Activated B cell treated with CpG ODN at 0.5 μM for 24 hours (primary cell): Measurements from ENCODE around the gene ZNF566. TPM values are rescaled to one million over a fixed set of nuclear protein-coding genes. Genes with fewer than 3 reads are reported as not detected.

Source experiments
- ATAC-seq: fragments of 200-7000 bp; cut with Tn5 transposase; one replicate; pipeline ENCODE4 v1.10.0; 2021; ENCODE audit warnings: low read depth, mild to moderate bottlenecking, moderate library complexity
- CTCF ChIA-PET: fragments of 350-600 bp; sonication (Branson Sonifier 250); formaldehyde crosslinking; loops from one replicate; lab custom pipeline; 2021; ENCODE audit warnings: antibody characterized with exemption; lab: Charles Lee
- POLR2A ChIA-PET: fragments of 350-600 bp; sonication (Branson Sonifier 250); formaldehyde crosslinking; loops from one replicate; lab custom pipeline; 2021; ENCODE audit warnings: antibody characterized with exemption; lab: Charles Lee
- DNase-seq: peaks from one replicate; pipeline ENCODE4 v3.0.0; 2022
- H3K27ac Mint-ChIP-seq: one replicate; pipeline ENCODE4 v1.8.0; 2020; ENCODE audit warnings: mixed read lengths
- H3K27me3 Mint-ChIP-seq: one replicate; pipeline ENCODE4 v1.8.0; 2021; ENCODE audit warnings: mixed read lengths
- H3K36me3 Mint-ChIP-seq: one replicate; pipeline ENCODE4 v1.8.0; 2021; ENCODE audit warnings: low read depth, mixed read lengths
- H3K4me1 Mint-ChIP-seq: one replicate; pipeline ENCODE4 v1.8.0; 2021; ENCODE audit warnings: mixed read lengths
- H3K4me3 Mint-ChIP-seq: one replicate; pipeline ENCODE4 v1.8.0; 2020; ENCODE audit warnings: mild to moderate bottlenecking, mixed read lengths
- H3K9me3 Mint-ChIP-seq: one replicate; pipeline ENCODE4 v1.8.0; 2020; ENCODE audit warnings: mixed read lengths
- CTCF ChIP-seq: fragments of 200-600 bp; IDR thresholded peaks from one replicate; pipeline ENCODE4 v1.8.0; 2022; ENCODE audit warnings: antibody characterized with exemption, mild to moderate bottlenecking
- intact Hi-C: fragments of 100-400 bp; cut with micrococcal nuclease; formaldehyde crosslinking; loops from one replicate; pipeline ENCODE4 v1.15.1; 2024
- total RNA-seq: library from RNA; stranded (reverse); gene quantifications from 2 replicates; pipeline ENCODE4 v1.2.3, GENCODE V29; 2022

The ZNF566 gene
- total RNA-seq, 1 donor from 2014 or later: 16.6 TPM

GRCh38 chr19:36527341-36527740 lies 38.0 kb upstream of the ZNF566 start:
- DNase-seq (no peak), ATAC-seq (no peak)
- intact Hi-C loops: loop anchor here (5.0 kb wide), 1 partner anchor 690 kb away; the partner anchor contains the start of gene ZNF383
- Mint-ChIP-seq H3K4me3 (peak overlapping the region; percentile 99), H3K27ac (peak overlapping the region; percentile 99), H3K27me3 (no peaks in the 10 kb centered on the region), H3K4me1 (peaks cover 29% of the 10 kb centered on the region), H3K36me3 (peaks cover 43% of the 10 kb centered on the region), H3K9me3 (peaks cover 17% of the 10 kb centered on the region)
- CTCF ChIA-PET: no interaction called here
- POLR2A ChIA-PET: interaction anchor here (0.6 to 3.5 kb wide), 5 partner anchors 38 to 513 kb away, joined by 3 to 39 read pairs (median 19); partner anchors contain the start of genes ALKBH6, ZFP14, ZNF345 and ZNF529
- TF ChIP-seq CTCF: no peak

GRCh38 chr19:36526581-36526980 lies 37.2 kb upstream of the ZNF566 start:
- no peak for ATAC-seq
- TF ChIP-seq CTCF: no peak
- Mint-ChIP-seq H3K36me3 (peaks cover 48% of the 10 kb centered on the region), H3K9me3 (peaks cover 17% of the 10 kb centered on the region), H3K4me1 (peaks cover 29% of the 10 kb centered on the region), H3K4me3 (peak overlapping the region; percentile 99), H3K27ac (peak overlapping the region; percentile 24), H3K27me3 (no peaks in the 10 kb centered on the region)
- no peak for DNase-seq
- intact Hi-C loops: loop anchor here (5.0 kb wide), 1 partner anchor 691 kb away; the partner anchor contains the start of gene ZNF383
- CTCF ChIA-PET: no interaction called here
- POLR2A ChIA-PET: interaction anchor here (0.6 to 3.5 kb wide), 2 partner anchors 46 to 124 kb away, joined by 5 to 36 read pairs; partner anchors contain the start of gene ZNF529

- no peaks in the 10 kb centered on the region for H3K27me3 Mint-ChIP-seq
- H3K27ac Mint-ChIP-seq: no peak overlapping the region
- H3K36me3 Mint-ChIP-seq: peaks cover 64% of the 10 kb centered on the region
- H3K9me3 Mint-ChIP-seq: peaks cover 21% of the 10 kb centered on the region
- POLR2A ChIA-PET: no interaction called here
- ATAC-seq (no peak), DNase-seq (no peak)
- intact Hi-C loops: loop anchor here (5.0 kb wide), 1 partner anchor 693 kb away; the partner anchor contains the start of gene ZNF383
- peaks cover 29% of the 10 kb centered on the region for H3K4me1 Mint-ChIP-seq
- H3K4me3 Mint-ChIP-seq: no peak overlapping the region
- no peak for TF ChIP-seq CTCF
- CTCF ChIA-PET: no interaction called here
Observed at GRCh38 chr19:36524617-36525016, 35.3 kb upstream of the ZNF566 start.

GRCh38 chr19:36514012-36514612 lies 24.8 kb upstream of the ZNF566 start:
- Mint-ChIP-seq H3K4me1 (no peaks in the 10 kb centered on the region), H3K9me3 (peaks cover 48% of the 10 kb centered on the region), H3K27me3 (no peaks in the 10 kb centered on the region), H3K27ac (no peak overlapping the region), H3K4me3 (no peak overlapping the region), H3K36me3 (peaks cover 63% of the 10 kb centered on the region)
- ChIA-PET CTCF (no interaction called here), POLR2A (no interaction called here)
- ATAC-seq (no peak), DNase-seq (no peak)
- no peak for TF ChIP-seq CTCF
- intact Hi-C loops: no loop called here

- Mint-ChIP-seq H3K36me3 (peaks cover 15% of the 10 kb centered on the region), H3K4me3 (no peak overlapping the region), H3K27ac (no peak overlapping the region), H3K9me3 (peaks cover 14% of the 10 kb centered on the region), H3K4me1 (no peaks in the 10 kb centered on the region), H3K27me3 (no peaks in the 10 kb centered on the region)
- intact Hi-C loops: no loop called here
- DNase-seq: no peak
- POLR2A ChIA-PET: interaction anchor here (0.7 kb wide), 1 partner anchor 366 kb away, joined by 4 read pairs; no protein-coding TSS in a partner anchor
- CTCF ChIA-PET: no interaction called here
- ATAC-seq: no peak
- no peak for TF ChIP-seq CTCF
Observed at GRCh38 chr19:36508325-36508724, 19.0 kb upstream of the ZNF566 start.
